Sigmoid colon (tissue), 7 donors: ENCODE measurements around the gene THOC7. TPM values are rescaled to one million over a fixed set of nuclear protein-coding genes. Genes with fewer than 3 reads are reported as not detected.

ENCODE experiments used
- DNase-seq: peaks from one replicate; pipeline ENCODE4 v3.0.0-alpha.2; 2019
- H3K27ac ChIP-seq, 4 donors: fragments of 200-600 bp; sonication (generic); one replicate each; pipeline ENCODE4 v1.5.1; 2016 to 2019; ENCODE audit warnings: mild to moderate bottlenecking in 1 of 4
- H3K27me3 ChIP-seq, 3 donors: fragments of 200-600 bp; sonication (generic); one replicate each; pipeline ENCODE4 v1.5.1; 2019; ENCODE audit warnings: mild to moderate bottlenecking in 1 of 3
- H3K36me3 ChIP-seq, 4 donors: fragments of 200-600 bp; sonication (generic); one replicate each; pipeline ENCODE4 v1.5.1; 2016 to 2019
- H3K4me1 ChIP-seq, 4 donors: fragments of 200-600 bp; sonication (generic); one replicate each; pipeline ENCODE4 v1.5.1; 2017 to 2019
- H3K4me3 ChIP-seq, 4 donors: fragments of 200-600 bp; sonication (generic); one replicate each; pipeline ENCODE4 v1.5.1; 2017 to 2019; ENCODE audit warnings: mild to moderate bottlenecking in 2 of 4, moderate library complexity in 1 of 4
- H3K9me3 ChIP-seq, 4 donors: fragments of 200-600 bp in 3 of 4; sonication (generic) in 3 of 4; one replicate each; pipeline versions ENCODE4 v1.5.1 to v1.6.1; 2013 to 2019
- CTCF ChIP-seq, 4 experiments: fragments of 450-650 bp in 3 of 4; fragments of 200-600 bp in 1 of 4; IDR thresholded peaks; one replicate each; pipeline ENCODE4 v1.5.1; 2016 to 2019; ENCODE audit warnings: antibody characterized with exemption in 4 of 4, mild to moderate bottlenecking in 3 of 4, moderate library complexity in 2 of 4
- EP300 ChIP-seq, 4 donors: sonication (generic); formaldehyde crosslinking; IDR thresholded peaks; one replicate each; pipeline ENCODE4 v1.6.1; 2017; ENCODE audit warnings: antibody characterized with exemption in 4 of 4
- POLR2A ChIP-seq, 2 donors: fragments of 450-650 bp; IDR thresholded peaks; one replicate each; pipeline ENCODE4 v1.6.1; 2016; ENCODE audit warnings: antibody characterized with exemption in 2 of 2, mild to moderate bottlenecking in 2 of 2, moderate library complexity in 2 of 2
- POLR2AphosphoS5 ChIP-seq, 4 donors: sonication (generic); formaldehyde crosslinking; IDR thresholded peaks; one replicate each; pipeline ENCODE4 v1.6.1; 2017; ENCODE audit warnings: antibody characterized with exemption in 4 of 4
- WGBS, 2 donors: extraction: QIAGEN DNeasy Blood & Tissue Kit; methylation state at CpG; one replicate each; pipeline ENCODE4 v1.1.7; 2013; 5-methylcytosine and 5-hydroxymethylcytosine counted together
- intact Hi-C: fragments of 100-400 bp; cut with DNase I; formaldehyde crosslinking; loops from one replicate; pipeline ENCODE4 v1.15.1; 2023
- polyA plus RNA-seq, 3 donors: library from polyadenylated mRNA; stranded (reverse); fragments of 200-250 nt; gene quantifications; one replicate each; pipeline ENCODE4 v1.2.3, GENCODE V29; 2013
- total RNA-seq, 4 donors: library from RNA; depleted of rRNA; stranded (reverse); fragments of >200 nt; gene quantifications; one replicate each; pipeline ENCODE4 v1.1.0, GENCODE V29; 2016
- donor health status: healthy with polysubstance abuse.
- donor health status: Bipolar disorder and iron deficiency.
- donor health status: healthy.

The THOC7 gene
- total and polyA plus RNA-seq, 7 donors: 59.7 to 129 (median 110) TPM

GRCh38 chr3:63830526-63830925 lies 33.1 kb downstream of the THOC7 start:
- 92 to 94% methylated on average over 6 of the region's 6 CpGs for WGBS, 2 donors
- Histone ChIP-seq H3K4me3 (no peak overlapping the region), H3K36me3 (peaks cover 0 to 73% (median 17%) of the 10 kb centered on the region in 4 donors), H3K9me3 (no peaks in the 10 kb centered on the region), H3K4me1 (no peaks in the 10 kb centered on the region), H3K27ac (no peak overlapping the region), H3K27me3 (no peaks in the 10 kb centered on the region)
- no peak for DNase-seq
- intact Hi-C loops: no loop called here
- TF ChIP-seq POLR2AphosphoS5 (IDR thresholded peaks at IDR 0.05) (no peak), CTCF (IDR thresholded peaks at IDR 0.05) (no peak), POLR2A (IDR thresholded peaks at IDR 0.05) (no peak), EP300 (IDR thresholded peaks at IDR 0.05) (no peak)

- 73 to 84% methylated on average over 4 of the region's 4 CpGs for WGBS, 2 donors
- intact Hi-C loops: no loop called here
- TF ChIP-seq CTCF (IDR thresholded peaks at IDR 0.05): no peak
- no peak for TF ChIP-seq EP300 (IDR thresholded peaks at IDR 0.05)
- no peak for TF ChIP-seq POLR2AphosphoS5 (IDR thresholded peaks at IDR 0.05)
- no peak for TF ChIP-seq POLR2A (IDR thresholded peaks at IDR 0.05)
These were observed 39.3 kb downstream of the THOC7 start for GRCh38 chr3:63824309-63824708.

GRCh38 chr3:63819151-63819398 lies 44.5 kb downstream of the THOC7 start, which contains the start of gene C3orf49:
C3orf49 (plus strand) TSS chr3:63819299; CDS start chr3:63819472, 173 bp downstream.
- Histone ChIP-seq H3K27ac (no peak within 1 kb of the TSS), H3K4me1 (peaks cover 0 to 3% (median 2%) of the 10 kb centered on the region in 4 donors), H3K9me3 (no peaks in the 10 kb centered on the region), H3K27me3 (no peaks in the 10 kb centered on the region), H3K4me3 (no peak within 1 kb of the TSS), H3K36me3 (no peaks in the 10 kb centered on the region)
- intact Hi-C loops: loop anchor here (5.0 kb wide), 2 partner anchors 467 to 1197 kb away; no protein-coding TSS in a partner anchor
- DNase-seq: no peak
- WGBS, 2 donors: 92 to 93% methylated on average over 1 of the region's 1 CpG
- TF ChIP-seq POLR2A (IDR thresholded peaks at IDR 0.05) (no peak), EP300 (IDR thresholded peaks at IDR 0.05) (no peak), POLR2AphosphoS5 (IDR thresholded peaks at IDR 0.05) (no peak), CTCF (IDR thresholded peaks at IDR 0.05) (no peak)

More at GRCh38 chr3:63824309-63824708, 39.3 kb downstream of the THOC7 start:
- Histone ChIP-seq H3K4me3 (no peak overlapping the region), H3K27ac (no peak overlapping the region), H3K27me3 (no peaks in the 10 kb centered on the region), H3K4me1 (no peaks in the 10 kb centered on the region), H3K9me3 (no peaks in the 10 kb centered on the region), H3K36me3 (peaks cover 0 to 19% (median 3%) of the 10 kb centered on the region in 4 donors)
- no peak for DNase-seq

GRCh38 chr3:63818282-63819150 lies 45.1 kb downstream of the THOC7 start:
- no peaks in the 10 kb centered on the region for H3K36me3 ChIP-seq
- H3K4me1 ChIP-seq: peaks cover 0 to 3% (median 2%) of the 10 kb centered on the region in 4 donors
- TF ChIP-seq POLR2AphosphoS5 (IDR thresholded peaks at IDR 0.05): no peak
- TF ChIP-seq CTCF (IDR thresholded peaks at IDR 0.05): peak; percentile 45 to 86 (median 78)
- no peak for TF ChIP-seq EP300 (IDR thresholded peaks at IDR 0.05)
- no peak for TF ChIP-seq POLR2A (IDR thresholded peaks at IDR 0.05)
- DNase-seq: peak; percentile 72
- WGBS, 2 donors: 29 to 41% methylated on average over 10 of the region's 10 CpGs
- intact Hi-C loops: loop anchor here (5.0 kb wide), 2 partner anchors 466 to 1196 kb away; no protein-coding TSS in a partner anchor
- H3K4me3 ChIP-seq: no peak overlapping the region
- no peaks in the 10 kb centered on the region for H3K9me3 ChIP-seq
- no peak overlapping the region for H3K27ac ChIP-seq
- H3K27me3 ChIP-seq: no peaks in the 10 kb centered on the region
